GM21576 (cell line): ENCODE data around the gene PPP1R10.
A peak's percentile ranks its signal among the peaks of the same experiment; 100 is the strongest.
"Not testable (repeated sequence)": the region's sequence is repeated elsewhere in the genome, so short reads cannot be mapped to it uniquely, and the experiment has no call there.

ENCODE experiments used
- ATAC-seq: cut with Tn5 transposase; IDR thresholded peaks from one replicate; pipeline ENCODE4 v1.9.1; 2021; ENCODE audit warnings: mild to moderate bottlenecking, moderate library complexity; ENCODE audit not compliant: unreplicated experiment

PPP1R10 gene

DNA sequence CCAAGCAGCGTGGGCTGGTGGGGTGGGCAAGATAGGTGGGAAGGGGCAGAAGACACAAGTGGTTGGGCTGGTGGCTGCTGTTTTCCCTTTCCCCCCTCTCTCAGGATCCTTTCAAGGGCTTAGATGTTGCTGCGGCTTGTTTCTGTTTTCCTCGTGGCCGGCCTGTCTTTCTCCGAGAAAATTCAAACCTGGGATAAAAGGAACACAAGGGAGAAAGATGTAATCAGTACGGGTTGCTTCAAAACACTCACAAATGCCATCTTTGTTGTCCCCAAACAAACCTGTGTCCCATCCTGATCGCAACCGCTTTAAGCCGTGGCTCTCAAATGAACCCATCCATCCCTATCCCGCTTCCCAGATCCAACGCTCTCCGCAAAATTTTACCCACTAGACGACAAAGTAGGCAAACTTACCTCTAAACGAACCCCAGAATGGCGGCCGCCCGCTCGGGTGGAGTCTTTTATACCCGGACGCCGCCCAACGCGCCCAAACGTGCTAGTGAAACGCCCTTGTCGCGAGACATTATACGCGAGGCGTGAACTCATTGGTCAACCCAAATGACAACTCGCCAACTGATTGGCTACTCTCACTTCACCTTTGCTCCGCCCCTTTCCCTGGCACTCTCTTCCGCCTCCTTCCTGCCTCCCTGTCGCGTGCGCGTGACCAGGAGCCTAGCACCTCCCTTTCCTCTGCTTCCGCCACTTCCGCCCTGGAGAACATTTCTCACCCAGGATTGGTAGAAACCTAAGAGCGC is at the start of gene PPP1R10:
PPP1R10 (minus strand) TSS at position 433 of the 754 bp plus-strand sequence. CDS start 7,299 bp downstream, outside the sequence.
- ATAC-seq, result peak; percentile 73

DNA sequence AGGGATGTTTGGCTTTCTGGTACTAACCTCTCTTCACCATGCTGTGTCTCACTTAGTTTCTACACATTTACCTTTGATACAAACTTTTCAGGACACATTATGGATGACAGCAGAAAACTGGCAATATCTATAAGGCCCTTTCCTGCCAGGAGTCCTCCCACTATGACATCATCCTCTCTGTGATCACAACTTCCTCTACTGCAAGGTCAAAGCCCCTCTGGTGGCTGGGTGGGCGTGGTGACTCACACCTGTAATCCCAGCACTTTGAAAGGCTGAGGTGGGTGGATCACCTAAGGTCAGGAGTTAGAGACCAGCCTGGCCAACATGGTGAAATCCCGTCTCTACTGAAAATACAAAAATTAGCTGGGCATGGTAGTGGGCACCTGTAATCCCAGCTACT is 49.3 kb upstream of the PPP1R10 start:
- ATAC-seq, result not testable (repeated sequence)

DNA sequence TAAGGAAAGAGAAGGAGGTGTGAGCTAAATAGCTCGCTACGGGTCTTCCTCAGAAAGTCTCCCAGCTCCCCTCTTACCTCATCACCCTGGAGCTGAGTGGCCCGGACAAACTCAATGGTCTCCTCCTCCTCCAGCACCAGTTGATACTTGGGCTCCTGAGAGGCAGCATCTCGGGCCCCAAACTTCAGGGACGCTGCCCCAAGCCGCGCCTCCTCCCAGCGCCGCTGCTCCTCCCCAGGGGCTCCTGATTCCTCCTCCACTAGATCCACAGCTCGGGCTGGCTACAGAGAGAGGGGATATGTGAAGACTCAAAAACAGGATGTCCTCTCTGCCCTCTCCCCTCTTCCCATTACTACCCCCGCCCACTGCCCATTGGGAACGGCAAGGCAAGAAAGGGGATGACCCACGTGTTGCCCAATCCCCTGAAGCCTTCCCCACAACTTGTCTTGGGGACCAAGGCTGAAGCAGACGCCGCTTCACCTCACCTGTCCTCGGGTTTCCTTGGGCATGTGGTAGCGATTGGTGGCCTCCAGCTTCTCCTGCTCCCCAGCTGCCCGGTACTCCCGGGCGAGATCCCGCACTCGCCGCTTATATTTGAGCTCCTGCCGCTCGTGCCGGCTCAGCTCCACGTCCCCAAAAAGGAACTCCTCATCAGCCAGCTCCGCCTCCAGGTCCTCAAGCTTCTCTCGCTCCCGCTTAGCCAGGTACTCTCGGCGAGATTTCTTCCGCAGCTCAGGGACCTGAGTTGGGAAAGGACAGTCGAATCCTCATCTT is 48.1 kb upstream of the PPP1R10 start:
- ATAC-seq, result no peak

DNA sequence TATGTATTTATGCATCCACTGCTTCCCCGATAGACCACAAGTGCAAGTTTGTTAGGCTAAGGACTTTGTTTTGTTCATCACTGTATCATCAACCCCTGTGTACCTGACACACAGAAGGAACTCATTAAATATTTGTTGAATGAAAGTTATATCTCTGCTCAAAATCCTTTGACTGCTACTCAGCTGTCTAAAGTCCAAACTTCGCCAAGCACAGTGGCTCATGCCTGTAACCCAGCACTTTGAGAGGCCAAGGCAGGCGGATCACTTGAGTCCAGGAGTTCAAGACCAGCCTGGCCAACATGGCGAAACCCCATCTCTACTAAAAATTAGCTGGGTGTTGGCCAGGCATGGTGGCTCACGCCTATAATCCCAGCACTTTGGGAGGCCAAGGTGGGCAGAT is 40.9 kb upstream of the PPP1R10 start:
- not testable (repeated sequence) for ATAC-seq

DNA sequence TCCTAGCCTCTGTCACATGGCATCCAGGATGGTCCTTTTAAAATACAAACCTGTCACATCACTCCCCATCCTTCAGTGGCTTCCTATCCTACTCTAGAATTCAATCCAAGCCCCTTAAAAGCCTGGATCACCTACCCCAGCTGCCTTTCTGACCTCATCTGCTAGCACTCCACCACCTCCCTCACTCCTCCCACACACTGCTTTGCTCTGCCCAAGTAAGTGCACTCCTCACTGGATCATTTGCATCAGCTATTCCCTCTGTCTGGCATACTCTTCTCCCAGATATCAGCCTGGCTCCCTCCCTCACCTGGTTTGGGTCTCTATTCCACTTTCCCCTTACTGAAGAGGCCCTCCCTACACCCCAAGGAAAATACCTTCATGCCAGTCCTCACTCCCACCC is 40.4 kb upstream of the PPP1R10 start:
- no peak for ATAC-seq

DNA sequence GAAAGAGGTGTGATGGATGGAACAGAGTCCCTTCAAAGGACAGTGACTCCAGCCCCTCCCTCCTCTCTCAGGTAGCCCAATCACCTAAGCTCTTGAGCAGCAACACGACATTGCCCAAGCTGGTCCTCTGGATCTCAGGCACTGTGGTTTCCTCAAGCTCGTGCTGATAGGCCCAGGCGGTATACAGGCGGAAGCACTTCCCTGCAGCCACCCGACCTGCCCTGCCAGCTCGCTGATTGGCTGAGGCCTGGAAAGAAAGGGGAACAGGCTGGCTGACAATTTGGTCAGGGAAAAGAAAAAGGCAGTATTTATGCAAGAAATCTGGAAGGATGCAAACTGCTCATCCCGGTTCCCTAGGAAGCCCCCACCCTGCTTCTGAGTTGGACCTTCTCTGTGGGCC is 39.5 kb upstream of the PPP1R10 start:
- no peak for ATAC-seq

- no peak for ATAC-seq
These were observed 38.7 kb upstream of the PPP1R10 start for GRCh38 chr6:30655743-30656094.

DNA sequence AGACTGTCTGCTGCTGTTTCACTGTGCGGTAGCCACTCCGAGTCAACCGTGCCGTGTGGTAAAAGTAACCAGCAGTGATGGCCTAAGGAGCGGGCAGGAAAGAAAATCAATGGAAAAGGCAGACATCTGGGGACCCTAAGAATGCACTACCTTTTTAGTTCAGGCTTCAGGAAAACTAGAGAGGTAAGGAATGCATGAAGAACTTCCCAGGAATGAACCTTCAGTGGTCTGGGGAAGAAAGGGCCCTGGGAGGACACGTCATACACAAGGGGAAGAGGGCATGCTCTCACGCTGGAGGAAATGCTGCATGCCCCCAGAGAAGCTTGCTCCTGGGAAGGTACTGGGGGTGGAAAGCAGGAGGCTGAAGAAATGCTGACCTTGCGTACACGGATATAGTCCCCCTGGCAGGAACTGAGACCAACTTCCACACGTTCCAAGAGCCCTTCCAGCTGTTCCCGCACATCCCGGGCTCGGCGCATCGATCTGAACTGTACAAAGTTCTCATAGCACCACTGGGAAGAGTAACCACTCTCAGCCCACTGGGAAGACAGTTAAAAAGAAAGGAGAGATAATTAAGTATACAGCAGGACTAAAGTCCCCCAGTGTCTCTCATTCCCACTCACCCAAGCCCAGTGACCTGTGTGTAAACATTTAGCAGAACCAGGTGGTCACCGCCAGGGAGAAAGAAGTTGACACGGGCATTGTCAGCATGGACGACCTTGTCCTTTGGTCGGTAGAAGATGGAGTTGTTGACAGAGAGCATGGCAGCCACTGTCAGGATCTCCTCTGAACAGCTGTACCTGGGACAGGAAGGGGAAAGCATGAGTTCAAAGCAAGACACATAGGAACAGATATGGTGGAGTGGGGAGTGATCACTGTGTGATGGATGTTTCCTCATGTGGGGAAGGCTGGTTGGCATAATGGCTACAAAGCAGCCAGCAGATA is 38.0 kb upstream of the PPP1R10 start:
- ATAC-seq, result no peak

DNA sequence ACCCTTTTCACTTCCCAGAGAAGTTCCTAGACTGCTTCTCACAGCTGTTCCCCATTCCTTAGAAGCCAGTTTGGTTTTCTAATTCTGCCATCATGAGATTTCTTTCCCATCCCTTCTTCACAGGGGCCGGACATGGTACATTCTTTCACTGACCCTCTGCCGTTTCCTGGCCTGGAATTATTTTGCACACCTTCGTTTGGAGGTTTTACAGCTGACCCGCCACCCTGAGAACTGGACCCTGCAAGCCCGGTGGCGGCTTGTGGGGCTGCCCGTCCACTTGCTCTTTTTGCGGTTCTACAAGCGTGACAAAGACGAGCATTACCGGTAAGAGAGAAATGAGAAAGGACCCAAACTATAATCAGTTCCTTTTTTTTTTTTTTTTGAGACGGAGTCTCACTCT is 34.1 kb upstream of the PPP1R10 start:
- no peak for ATAC-seq

GRCh38 chr6:30647242-30648116 is 30.4 kb upstream of the PPP1R10 start:
- peak; percentile 62 for ATAC-seq

DNA sequence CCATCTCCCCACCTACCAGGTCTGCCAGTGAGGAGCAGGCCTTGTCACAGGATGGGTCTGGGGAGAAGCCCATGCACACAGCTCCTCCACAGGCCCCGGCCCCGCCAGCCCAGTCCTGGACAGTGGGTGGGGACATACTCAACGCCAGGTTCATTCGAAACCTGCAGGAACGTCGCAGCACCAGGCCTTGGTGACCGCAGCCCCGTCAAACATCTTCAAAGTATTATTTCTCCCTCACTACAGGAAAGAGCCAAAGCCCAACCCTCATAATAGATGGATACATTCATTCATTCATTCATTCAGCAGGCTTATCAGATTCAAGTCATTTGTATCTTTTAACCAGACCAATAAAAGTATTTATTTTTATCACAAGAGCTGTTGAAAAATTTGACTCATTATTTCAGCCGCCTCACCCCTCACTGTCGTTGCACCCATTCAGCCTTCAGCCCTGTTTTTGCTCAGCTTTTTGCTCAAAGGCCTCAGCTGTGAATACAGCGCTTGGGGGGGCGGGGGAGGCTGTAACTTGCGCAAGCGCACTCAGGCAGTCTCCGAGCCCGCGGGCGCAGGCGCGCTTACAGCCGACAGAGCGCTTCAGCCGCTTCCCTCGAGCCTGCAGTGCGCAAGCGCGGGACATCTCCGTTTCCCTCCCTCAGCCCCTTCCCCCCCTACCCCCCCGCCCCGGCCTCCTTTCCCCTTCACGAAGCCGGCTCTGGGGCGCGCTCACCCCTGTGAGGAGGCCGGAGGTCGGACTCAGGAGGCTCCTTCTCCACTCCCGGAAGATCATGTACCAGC is 29.6 kb upstream of the PPP1R10 start, which contains the start of gene C6orf136:
C6orf136 (plus strand) TSS at position 684 of the 792 bp plus-strand sequence; CDS start at position 783, 99 bp downstream.
- ATAC-seq, result peak; percentile 47

- ATAC-seq, result no peak
These were observed 28.9 kb upstream of the PPP1R10 start for GRCh38 chr6:30645989-30646388.

- ATAC-seq, result no peak
These were observed 27.7 kb upstream of the PPP1R10 start for GRCh38 chr6:30644769-30645168.

DNA sequence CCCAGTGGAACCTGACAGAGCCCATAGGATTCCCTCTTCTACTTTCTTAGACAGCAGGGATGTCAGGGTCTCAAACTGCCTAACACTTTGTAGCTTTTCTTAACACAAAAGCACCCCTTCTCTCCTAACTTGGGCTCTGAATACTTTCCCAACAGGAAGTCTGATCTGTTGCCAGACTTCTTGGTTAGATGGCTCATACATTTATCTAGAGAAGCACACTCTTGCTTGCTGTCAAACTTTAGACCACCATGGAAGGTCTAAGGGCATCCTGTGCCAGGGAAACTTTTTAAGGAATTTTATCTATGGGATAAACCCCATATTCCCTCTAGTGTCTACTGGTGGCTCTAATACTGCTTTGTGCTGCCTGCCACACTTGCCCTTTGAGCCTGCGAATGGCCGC is 26.6 kb upstream of the PPP1R10 start:
- no peak for ATAC-seq

GRCh38 chr6:30641048-30641447 is 24.0 kb upstream of the PPP1R10 start:
- ATAC-seq, result no peak

- ATAC-seq, result no peak
These were observed 23.4 kb upstream of the PPP1R10 start for GRCh38 chr6:30640481-30640880.

- ATAC-seq, result no peak
These were observed 18.8 kb upstream of the PPP1R10 start for GRCh38 chr6:30635834-30636233.

GRCh38 chr6:30626484-30627366 is 9.7 kb upstream of the PPP1R10 start, which contains the start of gene ATAT1:
TSS of gene ATAT1 (plus strand) at chr6:30626874.
- peak; percentile 82 for ATAC-seq
